Stimulated activated CD4-positive, alpha-beta T cell treated with anti-CD3 and anti-CD28 coated beads, TNF-alpha, amount 100 ng/mL, for 4 hours (primary cell): Measurements from ENCODE around the gene FBXL22.

ENCODE experiments used
- DNase-seq, 3 experiments: peaks; one replicate each; pipeline ENCODE4 v3.0.0-alpha.2; 2020; ENCODE audit warnings: low read depth in 3 of 3

Gene FBXL22

GRCh38 chr15:63597038-63597790 is at the start of gene FBXL22:
TSS of gene FBXL22 (plus strand) at chr15:63597387. CDS start at chr15:63597393, 6 bp downstream.
- DNase-seq: no peak

- no peak for DNase-seq
Measured at GRCh38 chr15:63551400-63551799, 45.8 kb upstream of the FBXL22 start.

GRCh38 chr15:63553388-63553791 is 43.8 kb upstream of the FBXL22 start:
- DNase-seq: no peak

GRCh38 chr15:63554337-63554927 is 42.8 kb upstream of the FBXL22 start:
- no peak for DNase-seq

GRCh38 chr15:63555507-63555906 is 41.7 kb upstream of the FBXL22 start:
- DNase-seq: no peak

GRCh38 chr15:63556246-63556645 is 40.9 kb upstream of the FBXL22 start:
- no peak for DNase-seq

GRCh38 chr15:63556736-63557135 is 40.5 kb upstream of the FBXL22 start:
- no peak for DNase-seq

- DNase-seq: no peak
Measured at GRCh38 chr15:63559753-63560152, 37.4 kb upstream of the FBXL22 start.

- peak in 1 of 3 experiments; percentile 8 for DNase-seq
Measured at GRCh38 chr15:63560741-63561448, 36.3 kb upstream of the FBXL22 start.

GRCh38 chr15:63564093-63564492 is 33.1 kb upstream of the FBXL22 start:
- DNase-seq: no peak

- DNase-seq: no peak
Measured at GRCh38 chr15:63565536-63566186, 31.5 kb upstream of the FBXL22 start.

GRCh38 chr15:63572749-63573464 is 24.3 kb upstream of the FBXL22 start:
- DNase-seq: no peak

GRCh38 chr15:63573533-63573932 is 23.7 kb upstream of the FBXL22 start:
- no peak for DNase-seq

- no peak for DNase-seq
Measured at GRCh38 chr15:63575312-63575711, 21.9 kb upstream of the FBXL22 start.

- no peak for DNase-seq
Measured at GRCh38 chr15:63576441-63576840, 20.7 kb upstream of the FBXL22 start.

GRCh38 chr15:63582179-63582578 is 15.0 kb upstream of the FBXL22 start:
- no peak for DNase-seq

GRCh38 chr15:63582718-63583426 is 14.3 kb upstream of the FBXL22 start:
- DNase-seq: no peak

- DNase-seq: no peak
Measured at GRCh38 chr15:63586790-63587189, 10.4 kb upstream of the FBXL22 start.

GRCh38 chr15:63587527-63587926 is 9.7 kb upstream of the FBXL22 start:
- no peak for DNase-seq

GRCh38 chr15:63588826-63589225 is 8.4 kb upstream of the FBXL22 start:
- DNase-seq: no peak
